GM19239 (cell line): ENCODE data around the gene ANKRD37.
A peak's percentile ranks its signal among the peaks of the same experiment; 100 is the strongest.

Experiments used
- DNase-seq: peaks from one replicate; pipeline ENCODE4 v3.0.0; 2011; ENCODE audit warnings: low spot score; ENCODE audit not compliant: insufficient read length
- FAIRE-seq: peaks from 2 replicates; lab custom pipeline; 2011; peaks lifted over from hg19 to GRCh38; lab: Jason Lieb, UNC

The ANKRD37 gene

DNA sequence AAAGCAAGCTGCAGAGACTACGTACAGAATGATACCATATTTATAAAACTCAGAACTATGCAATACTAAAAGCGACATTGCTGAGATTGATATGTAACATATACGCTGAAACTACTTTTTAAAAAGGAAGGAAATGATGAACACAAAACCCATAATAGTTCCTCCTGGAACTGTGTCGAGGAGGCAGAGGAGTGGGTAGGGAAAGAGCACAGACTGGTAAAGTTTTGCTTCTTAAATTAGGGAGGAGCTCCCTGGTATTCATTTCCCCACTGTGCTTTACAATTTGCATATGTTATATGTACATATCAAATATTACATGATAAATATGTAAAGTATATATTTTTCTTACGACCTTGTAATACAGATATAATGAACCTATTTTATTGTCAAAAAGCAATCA is 15.2 kb downstream of the ANKRD37 start:
- no peak for DNase-seq
- no peak for FAIRE-seq

- FAIRE-seq (no peak), DNase-seq (no peak)
Observed at GRCh38 chr4:185412412-185412811, 15.8 kb downstream of the ANKRD37 start.

GRCh38 chr4:185416955-185417354 is 20.3 kb downstream of the ANKRD37 start:
- DNase-seq, result no peak
- FAIRE-seq, result no peak

GRCh38 chr4:185421366-185422124 is 24.9 kb downstream of the ANKRD37 start:
- DNase-seq, result no peak
- FAIRE-seq, result no peak

GRCh38 chr4:185424905-185425646 is 28.4 kb downstream of the ANKRD37 start:
- DNase-seq (no peak), FAIRE-seq (no peak)

- DNase-seq (peak; percentile 80), FAIRE-seq (peak; percentile 96)
Observed at GRCh38 chr4:185425647-185426352, 29.2 kb downstream of the ANKRD37 start, which contains the start of gene UFSP2. UFSP2 (minus strand) TSS chr4:185425964; CDS start chr4:185425868, 96 bp downstream.

GRCh38 chr4:185426960-185427688 is 30.5 kb downstream of the ANKRD37 start:
- FAIRE-seq, result no peak
- no peak for DNase-seq

DNA sequence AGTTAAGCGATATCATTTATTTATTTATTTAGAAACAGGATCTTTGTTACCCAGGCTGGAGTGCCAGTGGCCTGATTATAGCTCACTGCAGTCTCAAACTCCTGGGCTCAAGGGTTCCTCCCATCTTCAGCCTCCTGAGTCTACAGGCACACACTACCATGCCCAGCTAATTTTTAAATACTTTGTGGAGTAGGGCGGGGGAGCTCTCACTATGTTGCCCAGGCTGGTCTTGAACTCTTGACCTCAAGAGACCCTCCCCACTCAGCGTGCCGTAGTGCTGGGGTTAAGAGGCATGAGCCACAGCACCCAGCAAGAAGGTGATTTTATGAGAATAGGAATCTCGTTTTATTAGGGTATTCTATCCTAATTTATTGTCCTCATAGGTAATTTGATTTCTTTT is 33.0 kb downstream of the ANKRD37 start:
- DNase-seq, result no peak
- no peak for FAIRE-seq

DNA sequence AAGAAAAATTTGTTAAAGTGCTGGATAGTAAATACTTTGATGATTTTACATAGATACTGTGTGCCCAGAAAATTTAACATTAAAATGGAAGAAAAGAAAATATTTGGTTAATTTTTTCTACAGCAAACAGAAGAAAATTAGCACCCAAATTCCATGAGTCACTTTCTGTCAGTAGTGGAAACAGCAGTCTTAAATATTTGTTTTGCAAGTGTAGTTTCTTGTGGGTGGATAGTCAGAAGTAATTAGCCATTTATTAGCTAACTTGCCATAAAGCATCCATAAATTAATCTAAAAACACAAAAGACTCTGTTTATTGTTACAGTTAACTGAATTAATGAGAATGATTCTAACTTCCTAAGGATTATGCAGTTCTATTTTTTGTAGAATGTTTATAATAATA is 38.8 kb downstream of the ANKRD37 start:
- DNase-seq, result no peak
- no peak for FAIRE-seq

DNA sequence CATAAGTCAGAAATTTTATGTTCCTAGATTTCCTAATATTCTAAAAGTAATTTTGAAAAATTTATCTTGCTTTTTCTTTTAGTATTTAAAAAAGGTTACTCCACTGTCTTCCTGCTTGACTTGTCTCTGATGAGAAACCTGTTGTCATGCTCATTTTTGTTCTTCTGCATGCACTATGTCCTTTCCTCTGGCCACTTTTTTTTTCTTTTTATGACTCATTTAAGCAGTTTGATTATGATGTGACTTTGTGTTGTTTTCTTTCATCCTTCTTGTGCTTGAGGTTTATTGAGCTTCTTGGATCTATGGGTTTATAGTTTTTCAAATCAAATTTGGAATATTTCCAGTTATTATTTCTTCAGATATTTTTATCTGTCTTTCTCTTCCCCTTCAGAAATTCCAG is 41.2 kb downstream of the ANKRD37 start:
- DNase-seq (no peak), FAIRE-seq (no peak)

DNA sequence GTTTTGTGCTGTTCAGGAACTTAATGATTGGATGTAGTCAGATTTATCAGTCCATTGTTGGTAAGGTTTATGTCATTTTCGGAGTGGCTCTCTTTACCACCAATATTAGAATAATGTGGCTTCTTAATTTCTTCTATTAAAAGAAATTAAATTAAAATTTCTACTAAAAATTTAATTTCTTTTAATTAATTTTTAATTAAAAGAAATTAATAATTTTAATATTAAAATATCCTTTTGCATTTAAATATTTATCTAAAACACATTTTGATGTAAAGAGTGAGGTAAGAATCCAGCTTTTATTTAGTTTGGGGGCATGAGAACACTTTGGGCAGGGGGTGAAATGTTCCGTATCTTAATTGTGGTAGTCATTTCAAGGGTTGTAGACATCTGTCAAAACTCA is 44.8 kb downstream of the ANKRD37 start:
- DNase-seq, result no peak
- no peak for FAIRE-seq

DNA sequence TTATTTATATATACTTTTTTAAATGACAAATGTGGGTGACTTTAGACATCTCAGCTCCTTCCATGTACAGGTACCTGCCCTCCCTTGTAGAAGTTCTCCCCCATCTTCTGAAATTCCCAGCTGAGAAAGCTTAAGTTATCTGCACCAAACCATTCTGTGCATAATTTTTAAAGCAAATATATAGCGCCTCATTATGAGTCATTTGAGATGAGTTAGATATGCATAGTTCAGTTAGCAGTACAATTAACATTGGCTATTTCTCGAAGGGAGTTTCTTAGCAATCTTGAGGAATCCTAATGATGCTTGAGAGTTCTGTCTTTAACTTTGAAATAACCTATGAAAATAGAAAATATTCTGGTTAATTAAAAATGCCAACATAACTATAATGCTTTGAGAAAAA is 48.6 kb downstream of the ANKRD37 start:
- FAIRE-seq, result no peak
- DNase-seq, result no peak
